Stomach (tissue), 9 donors: ENCODE data around the gene AATF. TPM values are rescaled to one million over a fixed set of nuclear protein-coding genes. Genes with fewer than 3 reads are reported as not detected.

Experiments used
- DNase-seq, 2 donors: peaks; one replicate each; pipeline versions ENCODE4 v3.0.0 to v3.0.0-alpha.2; 2013 to 2019
- H3K27ac ChIP-seq, 5 donors: fragments of 200-600 bp in 4 of 5; sonication (generic) in 4 of 5; one replicate each; pipeline ENCODE4 v1.5.1; 2013 to 2019; ENCODE audit warnings: mild to moderate bottlenecking in 1 of 5, moderate library complexity in 1 of 5
- H3K27me3 ChIP-seq, 3 donors: fragments of 200-600 bp; sonication (generic); one replicate each; pipeline ENCODE4 v1.5.1; 2017 to 2019; ENCODE audit warnings: mixed run types in 1 of 3
- H3K36me3 ChIP-seq, 4 donors: fragments of 200-600 bp; sonication (generic); 1 replicate in 3 of 4; 2 replicates in 1 of 4; pipeline ENCODE4 v1.5.1; 2016 to 2019
- H3K4me1 ChIP-seq, 4 donors: fragments of 200-600 bp; sonication (generic); one replicate each; pipeline ENCODE4 v1.5.1; 2016 to 2019
- H3K4me3 ChIP-seq, 4 donors: fragments of 200-600 bp; sonication (generic) in 3 of 4; one replicate each; pipeline ENCODE4 v1.5.1; 2016 to 2019; ENCODE audit warnings: mild to moderate bottlenecking in 1 of 4
- H3K9me3 ChIP-seq, 4 donors: fragments of 200-600 bp; sonication (generic); one replicate each; pipeline ENCODE4 v1.5.1; 2016 to 2019
- CTCF ChIP-seq, 7 experiments: fragments of 450-650 bp in 4 of 7; fragments of 200-600 bp in 3 of 7; sonication (generic) in 3 of 7; IDR thresholded peaks; one replicate each; pipeline ENCODE4 v1.5.1; 2016 to 2019; ENCODE audit warnings: antibody characterized with exemption in 7 of 7, control low read depth in 2 of 7, mild to moderate bottlenecking in 1 of 7
- EP300 ChIP-seq: sonication (generic); formaldehyde crosslinking; IDR thresholded peaks from one replicate; pipeline ENCODE4 v1.6.1; 2017; ENCODE audit warnings: antibody characterized with exemption
- POLR2A ChIP-seq, 4 donors: fragments of 450-650 bp; IDR thresholded peaks; one replicate each; pipeline ENCODE4 v1.6.1; 2016; ENCODE audit warnings: antibody characterized with exemption in 4 of 4, control low read depth in 2 of 4, mild to moderate bottlenecking in 1 of 4, moderate library complexity in 1 of 4
- POLR2AphosphoS5 ChIP-seq, 3 donors: sonication (generic); formaldehyde crosslinking; IDR thresholded peaks; one replicate each; pipeline ENCODE4 v1.6.1; 2016; ENCODE audit warnings: antibody characterized with exemption in 3 of 3
- WGBS, 5 donors: extraction: QIAGEN DNeasy Blood & Tissue Kit in 3 of 5; methylation state at CpG; one replicate each; pipeline versions ENCODE4 v1.1.5 to v1.1.7; 2013 to 2018; 5-methylcytosine and 5-hydroxymethylcytosine counted together
- intact Hi-C: fragments of 100-400 bp; cut with DNase I; formaldehyde crosslinking; loops from one replicate; pipeline ENCODE4 v1.15.1; 2023; ENCODE audit warnings: low total_unique reads
- polyA plus RNA-seq, 3 donors: library from polyadenylated mRNA; stranded (reverse); fragments of 200-250 nt; gene quantifications; one replicate each; pipeline ENCODE4 v1.2.3, GENCODE V29; 2013
- total RNA-seq, 5 donors: library from RNA; depleted of rRNA; stranded (reverse); fragments of >200 nt; gene quantifications; one replicate each; pipeline versions ENCODE4 v1.1.0 to v1.2.3, GENCODE V29; 2014 to 2016
- donor health status: healthy with polysubstance abuse.
- donor health status: Bipolar disorder and iron deficiency.
- donor health status: healthy.

AATF gene
- total and polyA plus RNA-seq, 8 donors = 5.3 to 52.7 (median 24.7) TPM

GRCh38 chr17:37054894-37055293, 106.1 kb downstream of the AATF start:
- H3K4me3 ChIP-seq = no peak overlapping the region
- H3K36me3 ChIP-seq = peaks cover 15 to 74% (median 60%) of the 10 kb centered on the region in 4 donors
- 86 to 93% (median 88%) methylated on average over 8 of the region's 8 CpGs for WGBS, 5 donors
- TF ChIP-seq POLR2A (IDR thresholded peaks at IDR 0.05) (no peak), EP300 (no peak), POLR2AphosphoS5 (IDR thresholded peaks at IDR 0.05) (no peak), CTCF (IDR thresholded peaks at IDR 0.05) (no peak)
- DNase-seq = no peak
- H3K9me3 ChIP-seq = no peaks in the 10 kb centered on the region
- no peaks in the 10 kb centered on the region for H3K27me3 ChIP-seq
- H3K4me1 ChIP-seq = no peaks in the 10 kb centered on the region
- H3K27ac ChIP-seq = no peak overlapping the region
- intact Hi-C loops = loop anchor here (5.0 kb wide), 1 partner anchor 428 kb away; no protein-coding TSS in a partner anchor

- Histone ChIP-seq H3K27me3 (no peaks in the 10 kb centered on the region), H3K4me1 (peaks cover 0 to 11% (median 2%) of the 10 kb centered on the region in 4 donors), H3K27ac (no peak overlapping the region), H3K4me3 (no peak overlapping the region), H3K9me3 (no peaks in the 10 kb centered on the region), H3K36me3 (peaks cover 7 to 58% (median 52%) of the 10 kb centered on the region in 4 donors)
- DNase-seq = no peak
- no peak for TF ChIP-seq POLR2A (IDR thresholded peaks at IDR 0.05)
- TF ChIP-seq POLR2AphosphoS5 (IDR thresholded peaks at IDR 0.05) = no peak
- TF ChIP-seq CTCF (IDR thresholded peaks at IDR 0.05) = no peak
- no peak for TF ChIP-seq EP300
- 94 to 97% (median 96%) methylated on average over 18 of the region's 18 CpGs for WGBS, 5 donors
- intact Hi-C loops = no loop called here
Observed at GRCh38 chr17:37056622-37057021, 107.9 kb downstream of the AATF start.

- no peak overlapping the region for H3K27ac ChIP-seq
- peaks cover 7 to 38% (median 30%) of the 10 kb centered on the region in 4 donors for H3K36me3 ChIP-seq
- intact Hi-C loops = no loop called here
- peaks cover 0 to 11% (median 2%) of the 10 kb centered on the region in 4 donors for H3K4me1 ChIP-seq
- TF ChIP-seq POLR2AphosphoS5 (IDR thresholded peaks at IDR 0.05) (no peak), POLR2A (IDR thresholded peaks at IDR 0.05) (no peak), CTCF (IDR thresholded peaks at IDR 0.05) (no peak), EP300 (no peak)
- peaks cover 0 to 7% (median 0%) of the 10 kb centered on the region in 3 donors for H3K27me3 ChIP-seq
- no peak overlapping the region for H3K4me3 ChIP-seq
- H3K9me3 ChIP-seq = no peaks in the 10 kb centered on the region
- 82 to 99% (median 92%) methylated on average over 3 of the region's 3 CpGs for WGBS, 5 donors
- no peak for DNase-seq
Observed at GRCh38 chr17:37059493-37059892, 110.7 kb downstream of the AATF start.

- Histone ChIP-seq H3K36me3 (peaks cover 7 to 32% (median 24%) of the 10 kb centered on the region in 4 donors), H3K9me3 (no peaks in the 10 kb centered on the region), H3K4me1 (peaks cover 0 to 13% (median 2%) of the 10 kb centered on the region in 4 donors), H3K4me3 (no peak overlapping the region), H3K27ac (no peak overlapping the region), H3K27me3 (peaks cover 0 to 13% (median 0%) of the 10 kb centered on the region in 3 donors)
- 72 to 81% (median 74%) methylated on average over 6 of the region's 6 CpGs for WGBS, 5 donors
- TF ChIP-seq POLR2A (IDR thresholded peaks at IDR 0.05) = no peak
- no peak for TF ChIP-seq EP300
- TF ChIP-seq POLR2AphosphoS5 (IDR thresholded peaks at IDR 0.05) = no peak
- no peak for TF ChIP-seq CTCF (IDR thresholded peaks at IDR 0.05)
- intact Hi-C loops = no loop called here
- no peak for DNase-seq
Observed at GRCh38 chr17:37060094-37060493, 111.3 kb downstream of the AATF start.
